ENCODE data around the gene BTNL2.

- TF ChIP-seq, protein P1, sequence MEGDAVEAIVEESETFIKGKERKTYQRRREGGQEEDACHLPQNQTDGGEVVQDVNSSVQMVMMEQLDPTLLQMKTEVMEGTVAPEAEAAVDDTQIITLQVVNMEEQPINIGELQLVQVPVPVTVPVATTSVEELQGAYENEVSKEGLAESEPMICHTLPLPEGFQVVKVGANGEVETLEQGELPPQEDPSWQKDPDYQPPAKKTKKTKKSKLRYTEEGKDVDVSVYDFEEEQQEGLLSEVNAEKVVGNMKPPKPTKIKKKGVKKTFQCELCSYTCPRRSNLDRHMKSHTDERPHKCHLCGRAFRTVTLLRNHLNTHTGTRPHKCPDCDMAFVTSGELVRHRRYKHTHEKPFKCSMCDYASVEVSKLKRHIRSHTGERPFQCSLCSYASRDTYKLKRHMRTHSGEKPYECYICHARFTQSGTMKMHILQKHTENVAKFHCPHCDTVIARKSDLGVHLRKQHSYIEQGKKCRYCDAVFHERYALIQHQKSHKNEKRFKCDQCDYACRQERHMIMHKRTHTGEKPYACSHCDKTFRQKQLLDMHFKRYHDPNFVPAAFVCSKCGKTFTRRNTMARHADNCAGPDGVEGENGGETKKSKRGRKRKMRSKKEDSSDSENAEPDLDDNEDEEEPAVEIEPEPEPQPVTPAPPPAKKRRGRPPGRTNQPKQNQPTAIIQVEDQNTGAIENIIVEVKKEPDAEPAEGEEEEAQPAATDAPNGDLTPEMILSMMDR (IDR thresholded peaks at IDR 0.05): no peak
- TF ChIP-seq EZH2phosphoT487 (IDR thresholded peaks at IDR 0.05): no peak
- no peak for TF ChIP-seq EZH2 (IDR thresholded peaks at IDR 0.05)
These were observed 21.0 kb upstream of the BTNL2 start for GRCh38 chr6:32427934-32428474.

All from neural progenitor cell (in vitro differentiated cells).